Upper lobe of left lung (tissue), 6 donors: ENCODE results near the gene UBL7. TPM values are rescaled to one million over a fixed set of nuclear protein-coding genes. Genes with fewer than 3 reads are reported as not detected.

Experiments
- ATAC-seq, 2 donors: fragments of 200-7000 bp; cut with Tn5 transposase; one replicate each; pipeline ENCODE4 v1.9.1; 2022; ENCODE audit warnings: mild to moderate bottlenecking in 2 of 2, moderate library complexity in 2 of 2; ENCODE audit not compliant: low FRiP score in 2 of 2
- DNase-seq, 2 donors: peaks; one replicate each; pipeline ENCODE4 v3.0.0-alpha.2; 2019 to 2020
- H3K27ac ChIP-seq, 4 donors: fragments of 200-600 bp; sonication (generic); one replicate each; pipeline ENCODE4 v1.5.1; 2016 to 2019
- H3K27me3 ChIP-seq, 4 donors: fragments of 200-600 bp; sonication (generic); one replicate each; pipeline ENCODE4 v1.5.1; 2017 to 2019
- H3K36me3 ChIP-seq, 4 donors: fragments of 200-600 bp; sonication (generic); one replicate each; pipeline ENCODE4 v1.5.1; 2016 to 2019
- H3K4me1 ChIP-seq, 4 donors: fragments of 200-600 bp; sonication (generic); one replicate each; pipeline ENCODE4 v1.5.1; 2018 to 2019
- H3K4me3 ChIP-seq, 4 donors: fragments of 200-600 bp; sonication (generic); one replicate each; pipeline ENCODE4 v1.5.1; 2017 to 2019; ENCODE audit warnings: mild to moderate bottlenecking in 2 of 4, moderate library complexity in 1 of 4
- H3K9me3 ChIP-seq, 4 donors: fragments of 200-600 bp; sonication (generic); one replicate each; pipeline ENCODE4 v1.5.1; 2018 to 2019
- CTCF ChIP-seq, 6 experiments: fragments of 450-650 bp in 4 of 6; fragments of 200-600 bp in 2 of 6; sonication (generic) in 2 of 6; IDR thresholded peaks; one replicate each; pipeline ENCODE4 v1.5.1; 2016 to 2019; ENCODE audit warnings: antibody characterized with exemption in 6 of 6
- EP300 ChIP-seq, 4 donors: sonication (generic); formaldehyde crosslinking; IDR thresholded peaks; one replicate each; pipeline ENCODE4 v1.5.1; 2017; ENCODE audit warnings: antibody characterized with exemption in 4 of 4, control low read depth in 2 of 4
- POLR2A ChIP-seq, 4 donors: fragments of 450-650 bp; IDR thresholded peaks; one replicate each; pipeline ENCODE4 v1.5.1; 2016 to 2017; ENCODE audit warnings: antibody characterized with exemption in 4 of 4, mild to moderate bottlenecking in 2 of 4
- POLR2AphosphoS5 ChIP-seq, 2 donors: sonication (generic); formaldehyde crosslinking; IDR thresholded peaks; one replicate each; pipeline ENCODE4 v1.5.1; 2017; ENCODE audit warnings: antibody characterized with exemption in 2 of 2
- WGBS, 2 donors: methylation state at CpG; one replicate each; pipeline ENCODE4 v1.1.5; 2017 to 2018; 5-methylcytosine and 5-hydroxymethylcytosine counted together
- total RNA-seq, 6 donors: library from RNA; depleted of rRNA in 4 of 6; stranded (reverse); fragments of >200 nt in 4 of 6; gene quantifications; one replicate each; pipeline versions ENCODE4 v1.1.0 to v1.2.1, GENCODE V29; 2016 to 2021
- donor health status: DM: no; HTN: no; CAD: no; lungs with moderate emphysema.
- donor health status: DM: no; HTN: yes; CAD: no; lungs with severe emphysema.

Gene UBL7
- total RNA-seq, 6 donors from 2014 or later: 22.0 to 53.1 (median 48.6) TPM

GRCh38 chr15:74408385-74408784, 52.6 kb downstream of the UBL7 start:
- Histone ChIP-seq H3K4me3 (no peak overlapping the region), H3K36me3 (peaks cover 0 to 19% (median 7%) of the 10 kb centered on the region in 4 donors), H3K4me1 (peaks cover 0 to 5% (median 2%) of the 10 kb centered on the region in 4 donors), H3K27me3 (no peaks in the 10 kb centered on the region), H3K27ac (no peak overlapping the region), H3K9me3 (no peaks in the 10 kb centered on the region)
- TF ChIP-seq EP300 (IDR thresholded peaks at IDR 0.05) (no peak), CTCF (IDR thresholded peaks at IDR 0.05) (no peak), POLR2AphosphoS5 (IDR thresholded peaks at IDR 0.05) (no peak), POLR2A (IDR thresholded peaks at IDR 0.05) (no peak)
- 100% methylated on average over 2 of the region's 2 CpGs for WGBS, 2 donors
- ATAC-seq: no peak
- DNase-seq: no peak

- Histone ChIP-seq H3K9me3 (no peaks in the 10 kb centered on the region), H3K27me3 (no peaks in the 10 kb centered on the region), H3K27ac (no peak overlapping the region), H3K36me3 (peaks cover 0 to 19% (median 7%) of the 10 kb centered on the region in 4 donors), H3K4me1 (peaks cover 0 to 15% (median 10%) of the 10 kb centered on the region in 4 donors), H3K4me3 (no peak overlapping the region)
- DNase-seq: peak in 1 of 2 donors; percentile 37
- peak in 1 of 2 donors; percentile 18 for ATAC-seq
- TF ChIP-seq POLR2A (IDR thresholded peaks at IDR 0.05) (no peak), CTCF (IDR thresholded peaks at IDR 0.05) (no peak), EP300 (IDR thresholded peaks at IDR 0.05) (no peak), POLR2AphosphoS5 (IDR thresholded peaks at IDR 0.05) (no peak)
- 50 to 69% methylated on average over 11 to 12 of the region's 12 CpGs for whole genome bisulfite sequencing, 2 donors
Observed at GRCh38 chr15:74406992-74407705, 53.8 kb downstream of the UBL7 start.

GRCh38 chr15:74406517-74406916, 54.4 kb downstream of the UBL7 start:
- peaks cover 0 to 15% (median 10%) of the 10 kb centered on the region in 4 donors for H3K4me1 ChIP-seq
- H3K27ac ChIP-seq: no peak overlapping the region
- WGBS, 2 donors: 86 to 97% methylated on average over 4 of the region's 4 CpGs
- H3K4me3 ChIP-seq: no peak overlapping the region
- H3K36me3 ChIP-seq: peaks cover 0 to 14% (median 5%) of the 10 kb centered on the region in 4 donors
- ATAC-seq: no peak
- H3K9me3 ChIP-seq: no peaks in the 10 kb centered on the region
- DNase-seq: no peak
- H3K27me3 ChIP-seq: no peaks in the 10 kb centered on the region
- TF ChIP-seq CTCF (IDR thresholded peaks at IDR 0.05) (no peak), POLR2AphosphoS5 (IDR thresholded peaks at IDR 0.05) (no peak), EP300 (IDR thresholded peaks at IDR 0.05) (no peak), POLR2A (IDR thresholded peaks at IDR 0.05) (no peak)

- Histone ChIP-seq H3K27me3 (no peaks in the 10 kb centered on the region), H3K4me3 (no peak overlapping the region), H3K9me3 (no peaks in the 10 kb centered on the region), H3K4me1 (peaks cover 0 to 15% (median 10%) of the 10 kb centered on the region in 4 donors), H3K36me3 (peaks cover 0 to 8% (median 4%) of the 10 kb centered on the region in 4 donors), H3K27ac (no peak overlapping the region)
- DNase-seq: no peak
- WGBS, 2 donors: 89 to 96% methylated on average over 7 of the region's 7 CpGs
- no peak for ATAC-seq
- no peak for TF ChIP-seq POLR2A (IDR thresholded peaks at IDR 0.05)
- TF ChIP-seq CTCF (IDR thresholded peaks at IDR 0.05): no peak
- TF ChIP-seq POLR2AphosphoS5 (IDR thresholded peaks at IDR 0.05): no peak
- TF ChIP-seq EP300 (IDR thresholded peaks at IDR 0.05): no peak
Observed at GRCh38 chr15:74405823-74406222, 55.1 kb downstream of the UBL7 start.
